Cardiac septum (tissue), 1 donor: ENCODE measurements around the gene HAUS7. TPM values are rescaled to one million over a fixed set of nuclear protein-coding genes. Genes with fewer than 3 reads are reported as not detected.
"Not testable (repeated sequence)": the region's sequence is repeated elsewhere in the genome, so short reads cannot be mapped to it uniquely, and the experiment has no call there.

ENCODE experiments used
- DNase-seq: peaks from one replicate; pipeline ENCODE4 v3.0.0-alpha.2; 2020; ENCODE audit warnings: low spot score
- intact Hi-C: fragments of 100-400 bp; cut with DNase I; formaldehyde crosslinking; loops from one replicate; pipeline ENCODE4 v1.14.0; 2022
- total RNA-seq: library from RNA; stranded (reverse); fragmentation: NEBNext Ultra II Directional; extraction: Animal tissue kit (Norgen Biotek cat#: 25700); gene quantifications from one replicate; pipeline ENCODE4 v1.2.1, GENCODE V29; 2021
- donor health status: DM: no; HTN: no; CAD: no.

HAUS7 gene
- total RNA-seq, 1 donor from 2014 or later: 13.4 TPM

DNA sequence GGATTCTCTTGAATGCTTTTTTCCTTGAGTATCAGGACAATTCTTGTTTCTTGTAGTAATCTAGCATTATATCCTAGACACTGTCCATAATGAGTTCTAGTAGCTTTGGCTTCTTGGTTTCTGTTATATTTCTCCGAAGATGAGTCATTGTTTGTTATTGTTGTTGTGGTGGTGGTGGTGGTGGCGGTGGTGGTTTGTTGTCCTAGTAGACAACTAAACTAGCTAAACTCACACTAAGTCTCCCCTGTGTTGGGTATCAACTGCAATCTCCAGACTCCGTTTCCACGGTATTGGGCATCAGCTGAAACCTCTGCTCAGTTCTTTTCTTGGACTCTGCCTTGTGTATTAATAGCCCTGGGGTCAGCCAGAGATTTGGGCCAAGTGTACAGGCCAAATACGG lies 66.0 kb downstream of the HAUS7 start:
- intact Hi-C loops: not testable (repeated sequence)
- DNase-seq: peak; percentile 29

DNA sequence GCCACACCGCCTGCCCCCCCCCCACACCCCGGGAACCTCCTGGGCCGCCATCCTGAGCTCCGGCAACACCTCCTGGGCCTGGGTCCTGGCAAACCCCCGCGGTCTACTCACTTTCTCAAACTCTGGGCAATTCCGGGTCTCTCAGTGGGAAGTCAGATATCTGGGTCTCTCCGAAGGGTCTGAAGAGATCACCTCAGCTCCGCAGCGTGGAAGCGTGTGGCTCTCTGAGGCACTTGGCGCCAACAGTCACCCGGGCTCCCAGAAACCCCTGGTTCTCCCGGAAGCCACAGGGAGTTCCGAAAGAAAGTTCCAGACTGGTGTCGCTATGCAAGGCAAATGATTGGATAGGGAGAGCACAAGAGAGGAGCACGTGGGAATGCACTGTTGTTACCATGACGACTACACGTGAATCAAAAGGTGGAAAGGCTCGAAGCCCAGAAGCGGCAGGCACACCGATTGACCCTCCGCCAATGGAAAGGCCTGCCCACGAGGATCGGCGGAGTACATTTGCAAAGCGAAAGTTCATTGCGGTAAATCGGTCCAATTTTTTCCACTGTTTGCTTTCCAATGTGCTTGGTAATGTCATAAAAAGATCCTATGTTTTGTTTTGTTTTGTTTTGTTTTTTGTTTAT lies 69.1 kb downstream of the HAUS7 start, which contains the start of gene PNMA6E:
PNMA6E (minus strand) TSS at position 218 of the 632 bp plus-strand sequence. CDS start 2,501 bp downstream, outside the sequence.
- intact Hi-C loops: no loop called here
- DNase-seq: no peak

DNA sequence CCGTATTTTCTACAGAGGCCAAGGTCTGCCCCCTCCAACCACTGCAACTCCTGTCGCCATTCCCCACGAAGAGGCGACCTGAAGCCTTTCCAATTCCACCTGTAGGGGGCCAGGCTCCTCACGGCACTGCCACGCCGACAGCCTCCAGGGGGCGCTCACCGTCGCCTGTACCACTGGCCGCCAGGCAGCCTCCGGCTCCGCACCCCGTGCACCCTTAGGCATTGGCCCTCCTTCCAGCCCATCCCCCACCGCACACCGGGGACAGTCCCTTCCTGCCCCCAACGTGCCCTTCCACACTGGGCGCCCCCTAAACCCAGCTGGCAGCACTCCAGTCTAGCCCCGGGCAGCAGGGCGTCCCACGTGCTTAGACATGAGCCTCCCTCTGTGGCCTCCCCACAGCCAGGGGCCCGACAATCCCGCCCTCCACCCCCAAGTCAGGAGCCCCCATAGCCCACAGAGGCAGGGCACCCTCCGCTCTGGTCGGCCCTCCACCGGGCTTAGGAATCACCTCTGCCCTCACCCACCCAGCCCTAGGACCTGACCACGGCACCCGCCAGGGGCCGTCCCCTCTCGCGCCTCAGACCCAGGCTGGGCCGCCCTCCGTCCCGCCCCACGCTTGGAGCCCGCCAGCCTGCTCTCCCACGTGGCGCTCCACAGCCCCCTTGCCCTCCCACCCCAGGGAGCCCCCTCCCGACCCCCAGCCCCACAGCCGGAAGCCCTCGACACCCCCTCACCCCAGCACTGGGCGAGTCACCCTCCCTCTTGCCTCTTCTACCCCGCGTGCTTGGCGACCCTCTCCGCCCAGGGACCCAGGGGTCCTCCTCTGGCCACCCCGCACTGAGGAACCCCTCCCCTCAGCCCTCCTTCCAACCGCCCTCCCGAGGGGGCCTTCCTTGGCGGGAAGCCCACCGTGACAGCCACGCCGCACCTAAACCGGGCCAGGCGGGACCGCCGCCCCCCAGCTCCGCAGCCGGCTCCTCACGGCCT lies 69.9 kb downstream of the HAUS7 start:
- DNase-seq: no peak
- intact Hi-C loops: no loop called here

DNA sequence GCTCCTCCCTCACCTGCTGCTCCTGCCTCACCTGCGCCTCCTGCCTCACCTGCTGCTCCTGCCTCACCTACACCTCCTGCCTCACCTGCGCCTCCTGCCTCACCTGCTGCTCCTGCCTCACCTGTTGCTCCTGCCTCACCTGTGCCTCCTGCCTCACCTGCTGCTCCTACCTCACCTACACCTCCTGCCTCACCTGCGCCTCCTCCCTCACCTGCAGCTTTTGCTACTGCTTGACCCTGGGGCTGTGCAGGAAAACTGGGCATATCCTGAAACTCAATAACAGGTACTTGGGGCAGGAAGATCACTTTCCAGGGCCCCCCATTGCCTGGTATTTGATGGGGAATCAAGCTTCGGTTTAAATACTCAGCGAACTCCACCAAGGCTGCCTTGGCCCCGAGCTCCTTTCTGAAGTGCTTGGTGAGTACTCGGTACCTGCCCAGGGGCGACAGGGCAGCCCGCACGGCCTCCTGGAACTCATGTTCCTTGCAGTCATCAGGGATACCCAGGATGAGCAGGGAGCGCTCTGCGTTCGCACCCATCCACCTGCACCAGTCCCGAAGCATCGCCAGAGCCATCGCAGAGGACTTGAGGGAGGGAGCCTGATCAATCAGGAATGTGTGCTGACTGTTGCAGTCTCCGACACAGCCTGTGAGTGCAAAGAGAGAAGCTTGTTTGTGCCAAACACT lies 72.0 kb downstream of the HAUS7 start:
- intact Hi-C loops: no loop called here
- peak; percentile 38 for DNase-seq

Other genes with a start within 250 kb of the HAUS7 start
- not detected for gene PNMA6F, start 148.8 kb downstream of the HAUS7 start, total RNA-seq
- 6.1 TPM for gene ZNF275, start 136.4 kb downstream of the HAUS7 start, total RNA-seq
- not detected for gene PNMA6E, start 69.2 kb downstream of the HAUS7 start, total RNA-seq
- gene ZFP92, start 59.1 kb downstream of the HAUS7 start, total RNA-seq: 0.40 TPM
- 0.19 TPM for gene TREX2, start 24.5 kb downstream of the HAUS7 start, total RNA-seq
- gene BGN, start 24.4 kb upstream of the HAUS7 start, total RNA-seq: 175 TPM
- 0.16 TPM for gene ATP2B3, start 47.1 kb upstream of the HAUS7 start, total RNA-seq
- gene CCNQ, start 128.6 kb upstream of the HAUS7 start, total RNA-seq: 23.3 TPM
- not detected for gene DUSP9, start 176.6 kb upstream of the HAUS7 start, total RNA-seq
- 7.6 TPM for gene PNCK, start 203.2 kb upstream of the HAUS7 start, total RNA-seq
- 144 TPM for gene SLC6A8, start 217.3 kb upstream of the HAUS7 start, total RNA-seq